ENCODE results near the gene SIGLEC15.
"Not testable (repeated sequence)": the region's sequence is repeated elsewhere in the genome, so short reads cannot be mapped to it uniquely, and the experiment has no call there.

Gene SIGLEC15

DNA sequence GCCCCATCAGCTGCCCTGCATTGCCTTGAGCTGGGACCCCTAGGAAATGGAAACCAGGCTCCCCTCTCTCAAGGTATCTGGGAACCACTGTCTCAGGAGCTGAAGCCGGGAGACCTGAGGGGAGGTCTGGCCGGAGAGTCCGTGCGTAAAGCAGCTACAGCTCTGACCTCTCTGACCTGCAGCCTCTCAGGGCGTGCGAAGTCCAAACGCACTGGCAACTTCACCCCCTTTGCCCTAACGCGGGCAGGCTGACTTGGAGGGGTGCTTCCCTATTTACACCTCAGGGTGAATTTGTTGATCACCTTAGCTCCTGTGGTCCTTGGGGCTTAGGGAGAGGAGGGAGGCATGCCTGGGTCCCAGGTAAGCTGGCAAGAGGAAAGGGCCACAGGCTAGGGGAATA, 17.5 kb downstream of the SIGLEC15 start:
- DNase-seq, result no peak

DNA sequence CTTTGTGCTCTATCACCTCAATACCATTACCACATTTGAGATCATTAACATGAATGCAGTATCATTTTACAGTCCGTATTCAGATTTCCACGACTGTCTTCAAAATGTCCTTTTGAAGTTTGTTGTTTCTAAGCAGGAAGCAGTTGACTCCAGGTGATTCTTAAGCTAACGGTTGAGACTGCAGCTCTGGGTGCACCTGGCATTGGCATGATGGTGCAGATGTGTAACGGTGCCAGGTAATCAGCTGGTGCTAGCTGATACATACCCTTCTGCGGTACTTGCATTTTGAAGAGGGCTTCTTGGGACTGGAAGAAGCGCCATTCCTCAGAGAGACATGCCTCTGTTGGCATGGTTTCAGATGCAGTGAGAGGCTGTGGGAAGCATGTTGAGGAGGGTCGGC, 19.5 kb downstream of the SIGLEC15 start:
- DNase-seq, result no peak

DNA sequence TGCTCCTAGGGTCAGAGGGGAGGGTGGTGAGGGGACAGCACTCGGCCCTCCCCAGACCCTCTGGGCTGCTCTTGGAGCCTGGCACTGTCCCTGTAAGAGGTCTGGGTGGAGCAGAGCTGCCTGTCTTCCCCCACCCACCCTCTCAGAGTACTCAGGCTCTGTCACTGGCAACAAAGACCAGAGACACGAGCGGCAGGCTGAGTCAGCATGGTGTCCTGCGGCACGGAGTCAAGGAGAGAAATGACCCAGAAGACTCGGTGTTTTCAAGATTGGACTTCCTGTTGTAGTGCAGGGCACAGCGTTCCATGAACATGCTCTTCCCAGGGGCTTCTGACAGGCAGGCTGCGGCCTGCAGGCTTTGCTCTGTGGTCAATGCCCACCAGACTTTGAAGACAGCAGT, 19.9 kb downstream of the SIGLEC15 start:
- DNase-seq, result no peak

DNA sequence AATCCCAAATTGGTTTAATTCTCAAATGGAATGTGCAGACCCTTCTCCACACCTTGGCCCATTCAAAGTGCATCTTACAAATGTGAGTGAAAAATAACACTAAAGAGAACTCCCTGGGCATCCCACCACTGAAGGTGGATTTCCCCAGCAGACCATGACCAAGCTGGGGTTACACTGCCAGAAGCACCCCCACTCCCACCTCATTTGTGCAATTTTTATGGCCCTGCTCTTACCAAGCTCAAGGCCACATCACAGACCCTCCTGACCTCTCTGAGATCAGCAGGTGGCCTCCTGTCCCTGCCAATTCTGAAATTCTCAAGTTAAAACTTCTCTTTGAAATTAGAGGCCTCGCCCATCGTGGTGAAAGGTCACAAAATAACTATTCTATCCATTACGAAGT, 21.6 kb downstream of the SIGLEC15 start:
- DNase-seq, result no peak

DNA sequence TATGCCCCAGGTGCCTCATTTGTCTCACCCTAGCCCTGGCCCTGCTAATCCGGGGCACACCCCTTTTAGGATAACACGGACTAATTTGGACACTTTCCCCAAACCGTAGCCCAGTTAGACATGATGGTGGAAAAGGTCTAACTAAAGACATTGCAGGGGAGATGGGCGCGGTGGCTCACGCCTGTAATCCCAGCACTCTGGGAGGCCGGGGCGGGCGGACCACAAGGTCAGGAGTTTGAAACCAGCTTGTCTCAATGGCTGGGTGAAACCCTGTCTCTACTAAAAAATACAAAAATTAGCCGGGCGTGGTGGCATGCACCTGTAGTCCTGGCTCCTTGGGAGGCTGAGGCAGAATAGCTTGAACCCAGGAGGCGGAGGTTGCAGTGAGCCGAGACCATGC, 23.2 kb downstream of the SIGLEC15 start:
- not testable (repeated sequence) for DNase-seq

DNA sequence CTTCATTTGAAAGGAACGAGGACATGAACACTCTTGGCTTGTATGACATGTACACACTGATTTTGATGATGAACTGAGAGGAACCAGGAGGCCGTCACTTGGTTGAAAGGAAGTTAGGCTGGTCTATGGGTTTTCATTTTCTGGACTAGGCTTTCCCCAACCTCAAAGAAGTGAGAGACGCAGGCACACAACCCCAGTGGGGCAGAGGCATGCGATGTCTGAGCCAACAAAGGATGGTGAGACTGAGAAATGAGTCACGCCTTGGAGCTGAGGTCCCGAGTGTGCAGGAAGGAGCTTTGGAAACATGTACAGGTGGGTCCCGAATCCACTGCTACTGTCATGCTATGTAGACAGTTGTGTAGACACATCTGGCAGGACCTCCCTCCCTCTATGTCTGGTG, 24.1 kb downstream of the SIGLEC15 start:
- DNase-seq, result no peak

DNA sequence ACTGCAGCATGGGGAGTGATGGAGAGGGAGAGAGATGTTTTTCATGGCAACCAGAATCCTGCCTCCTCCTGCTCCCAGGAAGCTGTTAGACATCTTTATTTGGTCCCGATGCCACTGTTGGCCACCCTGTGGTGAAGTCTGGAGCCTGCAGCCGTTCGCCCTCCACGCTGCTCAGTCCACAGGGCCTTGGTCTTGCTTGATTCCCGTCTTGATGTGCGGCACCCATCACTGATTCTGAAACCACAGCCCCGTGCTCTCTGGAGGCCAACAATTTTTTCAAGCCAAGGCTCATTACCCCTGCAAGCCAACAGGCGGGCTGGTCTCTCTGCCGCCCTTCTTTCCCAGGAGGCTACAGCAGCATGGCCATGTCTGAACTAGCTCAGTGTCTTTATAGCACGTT, 24.5 kb downstream of the SIGLEC15 start:
- no peak for DNase-seq

DNA sequence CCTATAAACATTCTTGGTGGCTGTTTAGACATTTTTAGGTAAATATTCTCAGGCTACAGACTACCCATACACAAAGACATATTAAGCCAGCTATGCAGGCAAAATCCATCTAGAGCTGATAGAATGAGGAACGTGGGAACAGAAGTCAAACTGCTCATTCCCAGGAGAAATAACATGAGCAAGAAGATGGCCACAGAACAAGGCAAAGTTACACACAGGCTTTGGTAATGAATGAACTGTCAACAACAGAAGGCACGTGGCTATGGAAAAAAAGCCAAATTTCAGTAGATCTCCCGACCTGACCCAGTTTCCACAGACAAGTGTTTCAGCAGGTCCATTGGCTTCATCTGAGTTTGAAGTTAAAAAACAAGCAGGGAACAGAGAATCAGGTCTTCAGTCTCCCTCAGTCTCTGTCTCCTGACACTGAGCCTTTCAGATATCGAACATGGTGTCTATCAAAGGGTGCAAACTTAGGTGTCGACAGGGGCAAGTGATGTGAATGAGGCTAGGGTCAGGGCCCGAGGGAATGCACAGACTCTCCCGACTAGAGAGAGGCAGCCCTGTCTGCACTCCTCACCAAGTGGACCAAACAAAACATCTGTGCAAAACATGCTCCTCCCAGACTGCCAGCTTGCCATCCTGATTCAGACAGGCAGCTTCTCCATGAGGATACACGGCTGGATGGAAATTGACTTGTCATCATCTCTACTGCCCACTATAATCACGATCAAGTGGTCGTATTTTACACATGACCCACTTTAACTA, 25.9 kb downstream of the SIGLEC15 start:
- DNase-seq, result no peak

DNA sequence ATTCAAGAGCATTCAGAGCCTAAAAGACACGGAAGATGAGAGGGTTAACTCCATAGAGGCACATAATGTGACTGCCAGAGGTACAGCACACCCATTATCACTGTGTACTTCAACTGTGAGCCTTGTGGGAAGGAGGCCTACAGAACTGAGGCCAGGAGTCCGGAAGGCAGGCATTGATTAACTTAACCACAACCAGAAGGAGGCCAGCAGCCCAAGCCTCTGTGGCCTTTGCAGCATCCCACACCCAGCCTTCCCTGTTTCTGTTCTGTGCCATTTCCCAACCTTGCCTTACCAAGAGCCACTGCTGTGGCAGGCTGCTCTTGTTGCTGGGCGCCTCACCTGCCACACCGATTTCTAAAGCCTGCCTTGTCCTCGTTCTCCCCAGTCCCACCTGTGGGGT, 27.2 kb downstream of the SIGLEC15 start:
- DNase-seq, result no peak

DNA sequence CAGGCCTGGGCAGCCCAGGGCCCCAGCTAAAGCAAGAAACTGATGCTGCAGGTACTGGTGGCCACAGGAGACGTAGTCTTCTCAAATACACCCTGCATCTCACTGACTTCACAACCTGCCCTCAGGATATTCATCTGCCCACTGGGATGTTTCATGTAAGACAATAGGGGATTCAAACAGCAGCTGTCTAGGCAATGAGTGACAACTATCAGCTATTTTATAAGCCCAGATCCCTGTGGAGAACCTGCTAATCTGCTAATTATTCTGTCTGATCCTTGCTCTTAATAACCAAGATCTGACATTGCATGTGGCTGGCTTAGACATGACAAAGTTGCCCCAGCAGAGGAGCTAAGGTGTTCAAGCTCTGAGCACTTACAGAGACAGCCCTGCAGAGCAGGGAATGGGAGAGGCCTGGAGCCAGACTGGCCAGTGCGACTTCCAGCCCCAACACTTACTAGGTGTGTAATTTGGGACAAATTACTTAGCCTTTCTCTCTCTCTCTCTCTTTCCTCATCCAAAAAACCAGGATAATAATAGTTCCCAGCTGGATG, 28.6 kb downstream of the SIGLEC15 start:
- DNase-seq, result no peak

DNA sequence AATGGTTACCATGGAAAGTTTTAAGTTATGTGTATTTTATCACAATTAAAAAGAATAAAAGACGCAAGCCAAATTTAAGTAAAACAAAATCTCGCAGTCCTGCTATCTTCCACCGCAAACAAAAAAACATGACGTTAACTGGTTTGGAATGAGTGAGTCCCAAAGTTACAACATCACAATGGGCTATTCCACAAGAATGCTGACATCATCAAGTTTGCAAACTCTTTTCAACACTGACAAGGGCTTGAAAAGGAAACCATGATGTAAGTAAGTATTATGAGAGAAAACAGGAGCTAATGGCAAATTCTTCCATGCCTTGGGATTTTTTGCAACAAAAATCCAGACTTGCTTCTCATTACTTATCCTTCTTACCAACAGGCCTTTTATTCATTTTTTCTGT, 31.1 kb downstream of the SIGLEC15 start:
- no peak for DNase-seq

DNA sequence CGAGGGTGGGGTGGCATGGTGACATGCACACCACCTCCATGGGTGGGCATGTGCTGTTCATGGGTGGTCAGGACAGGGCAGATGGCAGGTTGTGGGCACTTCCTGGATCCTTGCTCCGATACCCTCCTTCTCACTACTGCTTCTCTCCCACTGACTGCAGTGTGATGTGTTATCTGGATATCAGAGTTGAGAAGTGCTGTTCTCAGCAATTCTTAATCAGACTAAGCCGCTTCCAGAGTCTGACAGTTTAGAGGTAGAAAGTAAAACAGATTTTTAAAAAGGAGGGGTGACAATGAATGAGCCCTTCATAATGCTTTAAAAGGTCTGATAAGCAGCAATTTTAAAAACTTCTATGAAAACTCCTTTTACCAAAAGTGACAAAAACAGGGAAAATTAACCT, 33.9 kb downstream of the SIGLEC15 start:
- no peak for DNase-seq

DNA sequence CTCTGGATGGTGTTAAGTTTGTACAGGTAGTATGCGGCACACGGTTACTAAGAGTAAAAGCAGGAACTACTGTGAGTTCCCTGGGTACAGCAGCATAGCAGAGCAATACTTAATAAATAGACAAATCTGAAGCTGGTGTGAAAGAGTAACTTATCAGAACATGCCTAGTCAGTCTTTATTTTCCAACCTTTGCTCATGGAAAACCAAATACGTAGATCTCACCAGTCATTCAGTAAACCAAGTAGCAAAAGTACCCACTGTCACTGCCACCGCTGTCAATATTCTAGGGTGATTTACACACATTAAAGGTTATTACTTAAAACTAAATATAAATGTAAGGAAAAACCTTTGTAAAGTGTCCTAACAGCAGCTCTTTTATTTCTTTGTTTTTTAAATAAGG, 35.0 kb downstream of the SIGLEC15 start:
- no peak for DNase-seq

DNA sequence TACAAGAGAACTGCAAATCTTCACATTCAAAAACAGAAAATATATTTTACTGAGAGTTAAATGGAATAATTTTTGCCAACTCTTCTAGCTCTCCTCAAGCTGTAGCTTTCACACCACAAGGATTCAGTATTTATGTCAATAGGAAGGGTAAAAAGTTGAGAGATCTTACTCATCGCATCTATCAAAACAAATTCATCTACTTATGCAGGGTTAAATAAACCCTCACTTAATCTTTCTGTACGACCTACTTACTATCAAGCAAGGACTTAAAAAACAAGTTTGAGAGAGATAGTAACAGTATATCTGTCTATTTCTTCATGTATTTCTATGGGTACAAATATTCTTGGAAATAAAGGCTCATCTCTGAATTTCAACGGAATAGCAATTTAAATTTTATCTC, 35.5 kb downstream of the SIGLEC15 start:
- DNase-seq, result no peak

DNA sequence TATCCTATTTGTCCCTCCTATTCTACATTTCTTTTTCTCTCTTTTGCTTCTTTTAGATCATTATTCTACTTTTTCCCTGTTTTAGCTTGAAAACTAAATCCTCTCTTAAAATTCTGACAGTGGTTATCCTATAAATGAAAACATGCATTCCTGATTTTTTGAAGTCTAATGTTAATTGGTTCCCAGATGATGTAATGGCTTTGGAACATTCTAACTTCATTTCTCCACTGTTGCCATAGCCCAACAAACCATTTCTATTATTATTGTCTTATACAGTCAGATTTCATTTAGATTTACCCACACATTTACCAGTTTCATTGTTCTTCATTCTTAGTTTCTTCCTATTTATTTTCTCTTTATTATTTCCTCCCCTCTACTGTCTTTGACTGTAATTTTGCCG, 36.5 kb downstream of the SIGLEC15 start:
- no peak for DNase-seq

DNA sequence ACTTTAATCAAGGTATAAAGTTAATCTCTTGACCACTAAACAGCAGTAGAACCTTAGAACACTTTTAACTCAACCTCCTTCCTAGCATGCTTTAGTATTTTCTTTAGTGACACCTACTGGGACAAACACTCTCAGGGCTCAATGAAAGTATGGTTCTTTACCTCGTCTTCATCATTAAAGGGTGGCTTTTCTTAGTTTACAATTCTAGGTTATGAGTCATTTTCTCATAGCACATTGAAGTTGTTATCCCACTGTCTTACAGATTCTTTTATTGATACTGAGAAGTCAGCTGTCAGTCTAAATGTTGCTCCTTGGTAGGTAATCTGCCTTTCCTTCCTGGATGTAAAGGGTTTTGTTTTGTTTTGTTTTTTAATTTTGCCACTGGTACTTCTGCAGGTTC, 38.0 kb downstream of the SIGLEC15 start:
- DNase-seq, result no peak

DNA sequence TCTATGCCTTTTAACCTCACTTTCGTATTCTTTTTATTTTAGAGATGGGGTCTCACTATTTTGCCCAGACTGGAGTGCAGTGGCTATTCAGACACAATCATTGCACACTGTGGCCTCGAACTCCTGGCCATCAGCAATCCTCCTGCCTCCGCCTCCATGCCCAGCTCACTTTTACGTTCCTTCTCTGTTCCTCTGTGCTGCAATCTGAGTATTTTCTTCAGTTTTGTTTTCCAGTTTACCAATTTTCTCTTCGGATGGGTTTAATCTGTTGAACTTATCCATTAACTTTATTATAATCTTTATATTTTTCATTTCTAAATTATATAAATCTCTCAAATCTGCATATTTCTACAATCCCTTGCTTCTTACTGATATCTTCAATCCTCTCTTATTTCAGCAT, 38.6 kb downstream of the SIGLEC15 start:
- DNase-seq, result no peak

DNA sequence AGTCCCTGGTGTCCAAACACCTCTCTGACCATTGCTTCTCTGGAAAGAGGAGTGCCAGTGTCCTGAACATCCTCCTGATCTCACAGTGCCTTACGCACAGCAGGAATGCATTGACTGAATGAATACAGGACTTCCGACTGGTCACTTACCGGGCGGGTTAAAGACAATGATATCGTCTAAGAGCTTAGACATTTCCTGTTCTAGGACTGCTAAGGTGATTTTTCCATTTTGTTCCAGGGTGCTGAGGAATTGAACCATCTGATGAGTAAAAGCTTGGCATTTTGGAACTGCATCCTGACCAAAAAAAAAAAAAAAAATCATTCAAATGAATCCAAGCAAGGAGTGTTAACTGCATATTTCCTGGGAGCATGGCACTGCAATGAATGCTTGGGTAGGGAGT, 40.0 kb downstream of the SIGLEC15 start:
- DNase-seq, result no peak

DNA sequence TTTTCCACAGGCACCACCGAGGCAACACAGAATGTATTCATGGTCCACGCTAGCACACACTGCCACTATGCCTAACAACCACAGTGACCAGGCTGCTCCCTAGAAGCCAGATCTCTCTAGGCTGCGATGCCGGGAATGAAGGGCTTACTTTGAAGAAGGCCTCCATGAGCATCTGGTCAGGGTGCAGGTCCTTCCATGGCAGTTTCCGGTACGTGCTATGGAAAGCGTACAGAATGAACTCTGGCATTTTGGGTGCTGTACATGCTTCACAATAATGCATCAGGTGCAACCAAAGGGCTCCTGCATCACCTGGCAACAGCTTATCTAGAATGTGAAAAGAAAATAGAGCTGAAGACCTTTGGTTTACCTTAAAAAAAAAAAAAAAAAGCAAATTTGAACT, 44.9 kb downstream of the SIGLEC15 start:
- no peak for DNase-seq

DNA sequence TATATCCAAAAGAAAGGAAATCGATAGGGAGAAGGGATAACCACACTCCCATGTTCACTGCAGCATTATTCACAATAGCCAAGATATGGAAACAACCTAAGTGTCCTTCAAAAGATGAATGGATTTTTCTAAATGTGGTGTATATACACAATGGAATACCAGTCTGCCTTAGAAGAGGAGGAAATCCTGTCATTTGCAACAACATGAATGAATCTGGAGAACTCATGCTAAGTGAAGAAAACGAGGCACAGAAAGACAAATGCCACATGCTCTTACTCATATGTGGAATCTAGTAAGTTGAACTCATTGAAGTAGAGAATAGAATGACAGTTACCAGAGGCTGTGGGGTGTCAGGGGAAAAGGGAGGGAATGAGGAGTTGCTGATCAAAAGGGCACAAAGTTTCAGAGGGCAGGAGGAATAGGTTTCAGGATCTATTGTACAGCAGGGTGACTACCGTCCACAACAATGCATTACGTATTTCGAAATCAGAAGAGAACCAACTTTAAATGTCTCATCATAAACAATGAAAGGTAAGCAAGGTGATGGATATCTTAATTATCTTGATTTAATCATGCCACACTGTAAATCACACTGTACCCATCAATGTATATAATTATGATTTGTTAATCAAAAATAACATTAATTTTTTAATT, 46.1 kb downstream of the SIGLEC15 start:
- no peak for DNase-seq

DNA sequence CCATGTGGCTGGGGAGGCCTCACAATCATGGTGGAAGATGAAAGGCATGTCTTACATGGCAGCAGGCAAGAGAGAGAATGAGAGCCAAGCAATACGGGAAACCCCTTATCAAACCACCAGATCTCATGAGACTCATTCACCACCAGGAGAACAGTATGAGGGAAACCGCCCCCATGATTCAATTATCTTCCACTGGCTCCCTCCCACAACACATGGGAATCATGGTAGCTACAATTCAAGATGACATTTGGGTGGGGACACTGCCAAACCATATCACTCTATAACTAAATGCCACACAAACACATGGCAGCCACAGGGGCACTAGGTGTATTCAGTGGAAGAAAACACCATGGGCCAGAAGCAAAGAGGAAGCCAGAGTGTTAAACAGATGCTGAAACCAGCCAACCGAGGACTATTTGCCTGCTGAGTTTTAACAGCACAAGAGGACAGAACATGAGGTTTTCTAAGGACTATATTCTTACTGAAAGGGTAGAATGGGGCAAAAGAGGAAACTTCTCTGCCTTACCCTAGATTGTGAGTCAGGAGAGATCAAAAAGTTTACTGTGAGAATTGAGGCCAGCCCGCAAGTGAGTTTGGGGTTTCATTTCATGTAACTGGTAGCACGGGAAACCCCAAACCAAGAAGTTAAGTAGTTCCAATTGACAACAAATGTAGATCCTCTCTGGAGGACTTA, 49.2 kb downstream of the SIGLEC15 start:
- no peak for DNase-seq

DNA sequence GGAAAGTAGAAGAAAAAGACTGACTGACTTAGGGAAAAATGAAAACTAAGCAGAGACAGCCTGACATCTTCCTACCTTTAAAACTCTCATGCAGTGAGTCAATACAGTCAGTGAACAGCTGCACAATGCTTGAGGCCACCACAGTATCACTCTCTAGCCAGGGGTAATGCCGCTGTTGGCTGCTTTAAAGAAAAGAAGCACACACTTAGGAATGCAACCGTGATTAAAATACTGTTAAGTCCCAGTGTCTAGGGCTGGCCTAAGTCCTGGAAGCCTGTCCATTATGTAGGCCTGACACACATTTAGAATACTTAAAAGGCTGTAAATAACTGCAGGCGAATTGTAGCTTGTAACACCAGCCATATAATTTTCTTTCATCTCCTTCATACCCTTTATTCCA, 50.7 kb downstream of the SIGLEC15 start:
- peak in 1 of 51 donors; percentile 9 for DNase-seq

DNA sequence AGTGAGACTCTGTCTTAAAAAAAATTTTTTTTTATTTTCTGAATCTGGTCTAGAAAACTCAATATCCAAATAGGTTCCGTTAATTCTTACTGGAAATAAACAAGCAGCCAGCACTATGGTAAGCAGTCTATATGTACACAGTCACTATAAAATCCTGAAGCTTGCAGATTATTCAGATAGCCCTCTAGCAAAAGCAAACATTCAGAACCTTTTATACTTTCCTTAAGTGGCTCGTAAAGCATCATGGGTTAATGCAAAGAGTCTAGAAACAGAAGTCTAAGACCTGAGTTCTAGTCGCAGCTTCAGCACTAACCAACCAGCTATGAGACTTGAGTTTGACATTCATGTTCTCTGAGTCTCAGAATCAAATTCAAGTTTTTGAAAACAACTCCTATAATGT, 51.9 kb downstream of the SIGLEC15 start:
- DNase-seq, result no peak
